SU-DHL-6 (cell line): ENCODE results near the gene ARSB.

Source experiments
- H2AFZ ChIP-seq: fragments of 200-600 bp; sonication (generic); 2 replicates; pipeline ENCODE4 v1.6.1; 2014; ENCODE audit warnings: low read depth, mild to moderate bottlenecking, moderate library complexity, mixed read lengths, antibody characterized with exemption, low read length; ENCODE audit not compliant: severe bottlenecking
- H3F3A ChIP-seq: fragments of 200-600 bp; shearing (Covaris generic); 2 replicates; pipeline ENCODE4 v1.6.0; 2016; ENCODE audit warnings: antibody characterized with exemption, mild to moderate bottlenecking; ENCODE audit not compliant: insufficient read depth
- H3K27ac ChIP-seq: fragments of 200-600 bp; sonication (generic); 2 replicates; pipeline ENCODE4 v1.5.1; 2016; ENCODE audit warnings: low read depth, mild to moderate bottlenecking, low read length, moderate library complexity, mixed read lengths
- H3K27me3 ChIP-seq: fragments of 200-600 bp; sonication (generic), shearing (Covaris generic); 2 replicates; pipeline ENCODE4 v1.6.0; 2014; ENCODE audit warnings: mild to moderate bottlenecking, low read length
- H3K36me3 ChIP-seq: fragments of 200-600 bp; sonication (generic); 2 replicates; pipeline ENCODE4 v1.6.1; 2014; ENCODE audit warnings: mild to moderate bottlenecking, low read length, mixed read lengths
- H3K4me2 ChIP-seq: fragments of 300-600, 200-600 bp; shearing (Covaris generic), sonication (generic); 2 replicates; pipeline ENCODE4 v1.6.0; 2014; ENCODE audit warnings: low read length, low read depth, mild to moderate bottlenecking; ENCODE audit not compliant: poor library complexity, severe bottlenecking
- H3K4me3 ChIP-seq: fragments of 200-600 bp; sonication (generic); 2 replicates; pipeline ENCODE4 v1.5.1; 2014; ENCODE audit warnings: antibody characterized with exemption, low read length, mild to moderate bottlenecking, mixed read lengths; ENCODE audit not compliant: insufficient read depth, poor library complexity, severe bottlenecking
- H3K79me2 ChIP-seq: fragments of 200-600 bp; sonication (generic); 2 replicates; pipeline ENCODE4 v1.6.1; 2014; ENCODE audit warnings: mild to moderate bottlenecking, low read length, moderate library complexity; ENCODE audit not compliant: insufficient read depth
- H3K9ac ChIP-seq: fragments of 200-600 bp; sonication (generic); 2 replicates; pipeline ENCODE4 v1.7.0; 2014; ENCODE audit warnings: mild to moderate bottlenecking, low read length
- H3K9me2 ChIP-seq: fragments of 200-600 bp; sonication (generic); replicated peaks from 2 replicates; pipeline ENCODE4 v1.6.1; 2014; ENCODE audit warnings: low read length; ENCODE audit not compliant: insufficient read depth
- H3K9me3 ChIP-seq: fragments of 200-600 bp; sonication (generic); 2 replicates; pipeline ENCODE4 v1.6.1; 2014; ENCODE audit warnings: low read length, mixed read lengths; ENCODE audit not compliant: insufficient read depth
- H4K20me1 ChIP-seq: fragments of 200-600 bp; sonication (generic); 2 replicates; pipeline ENCODE4 v1.6.1; 2014; ENCODE audit warnings: low read depth, mild to moderate bottlenecking, antibody characterized with exemption, low read length, moderate library complexity, mixed read lengths
- CTCF ChIP-seq: fragments of 200-600 bp; sonication (generic); IDR thresholded peaks from one replicate; pipeline ENCODE4 v1.5.1; 2017; ENCODE audit warnings: antibody characterized with exemption, mild to moderate bottlenecking, low read length, moderate library complexity; ENCODE audit not compliant: insufficient read depth, poor library complexity, severe bottlenecking
- EZH2phosphoT487 ChIP-seq: fragments of 200-600 bp; sonication (generic), shearing (Covaris generic); conservative IDR thresholded peaks from 2 replicates; pipeline ENCODE4 v1.6.1; 2018; ENCODE audit warnings: mild to moderate bottlenecking, antibody characterized with exemption, low read length, moderate library complexity, mixed read lengths

The ARSB gene

GRCh38 chr5:78747055-78747454 is 238.1 kb downstream of the ARSB start:
- TF ChIP-seq CTCF (no peak), EZH2phosphoT487 (no peak)
- H3K9me3 ChIP-seq = no peaks in the 10 kb centered on the region
- H3K4me3 ChIP-seq = no peak overlapping the region
- no peaks in the 10 kb centered on the region for H3K36me3 ChIP-seq
- no peaks in the 10 kb centered on the region for H3K27me3 ChIP-seq
- no peaks in the 10 kb centered on the region for H4K20me1 ChIP-seq
- no peak overlapping the region for H3K4me2 ChIP-seq
- H3F3A ChIP-seq = no peaks in the 10 kb centered on the region
- no peaks in the 10 kb centered on the region for H3K79me2 ChIP-seq
- H3K9ac ChIP-seq = no peak overlapping the region
- no peak overlapping the region for H2AFZ ChIP-seq
- H3K27ac ChIP-seq = no peak overlapping the region
- H3K9me2 ChIP-seq = no peaks in the 10 kb centered on the region

- Histone ChIP-seq H3K9me2 (no peaks in the 10 kb centered on the region), H3K9ac (no peak overlapping the region), H4K20me1 (no peaks in the 10 kb centered on the region), H3K4me2 (no peak overlapping the region), H3K4me3 (no peak overlapping the region), H3K36me3 (no peaks in the 10 kb centered on the region), H3K27me3 (no peaks in the 10 kb centered on the region), H2AFZ (no peak overlapping the region), H3K79me2 (no peaks in the 10 kb centered on the region), H3K9me3 (no peaks in the 10 kb centered on the region), H3K27ac (no peak overlapping the region), H3F3A (no peaks in the 10 kb centered on the region)
- TF ChIP-seq EZH2phosphoT487 (no peak), CTCF (no peak)
These were observed 238.9 kb downstream of the ARSB start for GRCh38 chr5:78746021-78746770.

GRCh38 chr5:78744951-78745534 is 240.1 kb downstream of the ARSB start:
- H3K4me3 ChIP-seq = no peak overlapping the region
- H3K27ac ChIP-seq = no peak overlapping the region
- no peaks in the 10 kb centered on the region for H3K27me3 ChIP-seq
- H3K9me3 ChIP-seq = no peaks in the 10 kb centered on the region
- no peaks in the 10 kb centered on the region for H3K79me2 ChIP-seq
- no peaks in the 10 kb centered on the region for H3K36me3 ChIP-seq
- no peaks in the 10 kb centered on the region for H4K20me1 ChIP-seq
- H3K9me2 ChIP-seq = no peaks in the 10 kb centered on the region
- no peak overlapping the region for H2AFZ ChIP-seq
- H3F3A ChIP-seq = no peaks in the 10 kb centered on the region
- TF ChIP-seq CTCF = no peak
- TF ChIP-seq EZH2phosphoT487 = no peak
- no peak overlapping the region for H3K9ac ChIP-seq
- H3K4me2 ChIP-seq = no peak overlapping the region
